Limb (tissue), 2 donors: ENCODE measurements around the gene AP1M1.

Experiments used
- DNase-seq, 2 donors: peaks; one replicate each; pipeline ENCODE4 v3.0.0-alpha.2; 2016; ENCODE audit errors: extremely low spot score in 2 of 2

The AP1M1 gene

GRCh38 chr19:16207490-16208025, 9.8 kb downstream of the AP1M1 start:
- DNase-seq, result no peak

GRCh38 chr19:16208064-16208759, 10.5 kb downstream of the AP1M1 start:
- no peak for DNase-seq

- no peak for DNase-seq
Observed at GRCh38 chr19:16208847-16209665, 11.3 kb downstream of the AP1M1 start.

- DNase-seq, result no peak
Observed at GRCh38 chr19:16210168-16210567, 12.5 kb downstream of the AP1M1 start.

- no peak for DNase-seq
Observed at GRCh38 chr19:16213076-16213475, 15.4 kb downstream of the AP1M1 start.

- DNase-seq, result peak in 1 of 2 donors; percentile 19
Observed at GRCh38 chr19:16216744-16217670, 19.3 kb downstream of the AP1M1 start.

- no peak for DNase-seq
Observed at GRCh38 chr19:16217716-16218451, 20.2 kb downstream of the AP1M1 start.

- no peak for DNase-seq
Observed at GRCh38 chr19:16218851-16219250, 21.1 kb downstream of the AP1M1 start.

GRCh38 chr19:16222806-16223205, 25.1 kb downstream of the AP1M1 start:
- no peak for DNase-seq

GRCh38 chr19:16223746-16224145, 26.0 kb downstream of the AP1M1 start:
- no peak for DNase-seq

- DNase-seq, result no peak
Observed at GRCh38 chr19:16224293-16225045, 26.8 kb downstream of the AP1M1 start.

GRCh38 chr19:16225279-16226183, 27.8 kb downstream of the AP1M1 start:
- no peak for DNase-seq

- no peak for DNase-seq
Observed at GRCh38 chr19:16226184-16226591, 28.5 kb downstream of the AP1M1 start.

GRCh38 chr19:16226878-16227836, 29.4 kb downstream of the AP1M1 start:
- no peak for DNase-seq

- DNase-seq, result no peak
Observed at GRCh38 chr19:16227837-16228636, 30.3 kb downstream of the AP1M1 start.

GRCh38 chr19:16228637-16229321, 31.1 kb downstream of the AP1M1 start:
- DNase-seq, result no peak

GRCh38 chr19:16229322-16229641, 31.6 kb downstream of the AP1M1 start:
- DNase-seq, result no peak
